ENCODE results near the gene PTP4A2.

Gene PTP4A2

DNA sequence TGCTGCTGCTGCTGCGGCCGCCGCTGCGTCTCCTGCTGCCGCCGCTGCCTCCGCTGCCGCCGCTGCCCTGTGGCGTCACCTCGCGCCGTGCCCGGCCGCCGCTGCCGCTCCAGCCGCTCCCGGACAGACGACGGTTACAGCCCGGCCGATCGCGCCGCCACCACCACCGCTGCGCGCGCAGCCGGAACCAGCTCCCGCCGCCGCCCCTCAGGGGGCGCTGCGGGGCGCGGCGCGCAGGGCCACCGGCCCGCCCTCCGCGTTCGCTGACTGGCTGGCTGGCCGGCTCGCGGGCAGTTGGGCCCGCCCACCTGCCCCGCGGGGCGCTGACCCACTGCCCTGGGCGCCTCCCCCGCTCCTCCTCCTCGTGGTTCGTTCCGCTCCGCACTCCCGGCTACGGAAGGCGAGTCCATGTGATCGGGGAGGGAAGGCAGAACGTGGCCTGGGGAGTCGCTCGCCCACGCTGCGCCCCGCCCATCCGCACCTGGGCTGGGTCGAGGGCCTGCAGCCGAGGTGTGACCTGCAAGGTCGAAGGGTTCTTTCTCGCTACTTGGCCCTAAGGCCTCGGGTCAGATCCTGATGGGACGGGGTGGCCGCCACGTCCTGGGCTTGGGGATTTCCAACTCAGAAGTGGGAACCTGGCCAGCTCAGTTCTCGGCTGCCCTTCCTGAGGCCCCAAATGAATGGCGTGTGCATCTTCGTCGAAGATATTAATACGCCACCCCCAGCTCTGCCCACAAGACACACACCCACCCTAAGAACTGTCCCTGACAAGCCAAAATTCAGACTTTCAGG is at the start of gene PTP4A2:
Gene PTP4A2 (minus strand): TSS at position 185 of the 792 bp plus-strand sequence. CDS start 19,303 bp downstream, outside the sequence.
- FAIRE-seq, result no peak

DNA sequence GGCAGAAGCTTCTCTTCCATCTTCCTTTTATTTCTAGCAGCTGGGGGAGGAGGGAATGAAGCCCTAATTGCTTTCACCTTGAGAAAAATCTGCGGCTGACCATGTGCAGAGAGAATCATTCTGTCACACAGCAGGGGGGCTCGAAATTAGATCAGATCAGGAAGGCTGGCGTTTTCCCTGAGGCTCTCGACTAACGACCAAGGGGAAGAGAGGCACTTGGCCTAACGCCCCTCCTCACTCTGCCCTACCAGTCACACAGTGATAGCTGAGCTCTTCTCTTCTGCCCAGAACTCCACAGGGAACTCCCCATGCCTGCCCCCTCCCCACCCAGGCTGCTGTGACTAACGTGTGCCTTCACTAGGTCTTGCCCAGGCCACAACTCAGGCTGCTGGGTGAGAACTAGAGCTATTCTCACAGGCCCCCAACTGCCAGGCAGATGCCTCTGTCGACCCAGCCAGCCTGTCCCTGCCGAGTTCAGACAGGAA is 49.0 kb upstream of the PTP4A2 start:
- no peak for FAIRE-seq

DNA sequence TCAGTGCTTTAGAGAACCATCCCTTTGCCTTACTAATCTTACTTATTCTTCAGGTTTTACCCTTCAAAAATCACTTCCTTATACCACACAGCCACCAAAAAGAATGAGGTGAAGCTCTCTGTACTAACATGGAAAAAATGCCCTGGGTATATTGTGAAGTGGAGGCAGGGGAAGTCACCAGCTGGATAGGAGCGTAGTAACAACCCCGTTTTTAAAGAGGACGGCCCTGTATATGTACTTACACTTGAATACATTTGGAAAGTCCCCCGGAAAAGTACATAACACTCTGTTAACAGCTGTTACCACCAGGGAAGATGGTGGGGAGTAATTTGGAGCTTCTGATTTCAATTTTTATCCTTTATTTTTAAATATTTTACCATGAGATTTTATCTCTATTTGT is 47.3 kb upstream of the PTP4A2 start:
- no peak for FAIRE-seq

DNA sequence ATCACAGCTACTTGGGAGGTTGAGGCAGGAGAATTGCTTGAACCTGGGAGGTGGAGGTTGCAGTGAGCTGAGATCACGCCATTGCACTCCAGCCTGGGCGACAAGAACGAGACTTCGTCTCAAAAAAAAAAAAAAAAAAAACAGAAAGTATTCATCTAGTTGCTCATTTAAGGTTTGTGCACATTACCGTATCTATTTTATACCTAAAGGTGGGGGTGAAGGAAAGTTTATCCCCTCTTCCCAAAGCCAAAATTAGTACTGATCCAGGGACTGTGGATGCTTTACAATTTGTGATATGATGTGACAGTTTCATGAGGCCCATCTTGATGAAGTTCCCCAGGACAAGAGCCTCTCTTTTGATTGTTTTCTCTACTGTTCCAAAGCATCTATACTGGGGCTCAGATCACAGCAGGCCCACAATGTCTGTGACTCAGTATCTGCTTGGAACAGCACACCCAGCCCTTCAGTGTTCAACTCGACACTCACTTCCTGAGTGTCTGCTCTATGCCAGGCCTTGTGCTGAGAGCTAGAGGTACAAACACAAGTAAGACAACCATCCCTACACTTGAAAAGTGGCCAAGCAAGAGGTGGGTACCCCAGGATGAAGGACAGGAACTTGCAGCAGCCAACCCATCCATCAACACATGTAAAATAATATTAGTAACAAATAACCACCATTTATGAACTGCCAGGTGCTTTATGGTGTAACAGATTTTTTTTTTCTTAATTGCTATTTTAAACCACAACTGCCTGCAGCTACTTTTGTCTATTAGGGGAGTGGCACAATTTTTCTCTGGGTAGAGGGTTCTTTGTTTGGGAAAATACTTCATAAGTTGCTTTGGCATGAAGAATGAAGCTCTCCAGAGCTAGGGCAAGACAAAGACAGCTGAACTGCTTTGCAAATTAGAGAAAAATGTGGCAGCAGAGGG is 46.5 kb upstream of the PTP4A2 start:
- FAIRE-seq, result no peak

DNA sequence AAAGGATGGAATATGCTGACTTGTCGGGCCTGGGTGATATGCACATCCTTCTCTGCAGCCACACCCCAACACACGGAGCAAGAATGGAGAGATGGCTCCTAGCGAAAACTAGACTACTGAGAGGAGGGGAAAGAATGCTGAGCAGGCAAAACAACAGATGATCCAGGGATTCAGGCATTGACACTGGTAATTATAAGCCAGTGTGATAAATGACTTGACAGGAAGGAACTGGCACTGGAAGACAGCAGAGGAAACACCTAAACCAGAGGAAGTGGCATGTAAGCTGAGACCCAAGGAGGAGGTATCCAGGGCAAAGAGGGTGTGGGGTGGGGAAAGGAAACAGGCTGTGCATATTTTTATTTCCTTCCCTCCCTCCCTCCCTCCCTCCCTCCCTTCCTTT is 43.8 kb upstream of the PTP4A2 start:
- FAIRE-seq, result no peak

DNA sequence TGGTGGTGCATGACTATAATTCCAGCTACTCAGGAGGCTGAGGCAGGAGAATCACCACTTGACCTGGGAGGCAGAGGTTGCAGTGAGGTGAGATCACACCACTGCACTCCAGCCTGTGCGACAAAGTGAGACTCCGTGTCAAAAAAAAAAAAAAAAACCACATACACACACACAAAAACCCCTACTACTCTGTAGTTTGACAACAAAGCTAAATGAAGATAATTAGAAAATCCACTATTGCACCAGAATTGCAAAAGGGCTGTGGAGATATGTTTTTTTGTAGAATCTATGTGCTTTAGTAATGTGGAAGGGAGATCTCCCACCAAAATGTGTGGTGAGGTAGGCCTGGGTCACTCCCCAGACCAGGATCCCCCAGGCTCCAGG is 43.3 kb upstream of the PTP4A2 start:
- no peak for FAIRE-seq

DNA sequence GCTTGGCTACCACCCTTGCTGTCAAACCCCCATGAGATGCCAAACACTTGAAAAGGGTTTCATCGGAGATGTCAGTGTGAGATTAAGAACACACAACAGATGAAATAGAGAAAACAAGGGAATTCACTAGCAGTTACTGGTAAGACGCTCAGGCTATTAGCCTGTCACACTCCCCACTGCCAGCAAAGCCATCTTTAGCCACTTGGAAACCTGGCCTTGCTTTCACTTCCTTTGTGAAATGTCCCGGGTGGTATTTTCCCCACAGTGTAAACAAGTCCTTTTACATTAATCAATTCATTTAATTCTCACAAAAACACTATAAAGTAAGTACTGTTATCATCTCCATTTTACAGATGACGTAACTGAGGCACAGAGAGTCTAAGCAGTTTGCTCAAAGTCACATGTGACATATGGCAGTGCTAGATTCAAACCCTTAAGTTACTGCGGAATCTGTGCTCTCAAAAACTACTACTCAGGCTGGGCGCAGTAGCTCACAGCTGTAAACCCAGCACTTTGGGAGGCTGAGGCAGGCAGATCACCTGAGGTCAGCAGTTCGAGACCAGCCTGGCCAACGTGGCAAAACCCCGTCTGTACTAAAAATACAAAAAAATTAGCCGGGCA is 42.8 kb upstream of the PTP4A2 start:
- FAIRE-seq, result no peak

DNA sequence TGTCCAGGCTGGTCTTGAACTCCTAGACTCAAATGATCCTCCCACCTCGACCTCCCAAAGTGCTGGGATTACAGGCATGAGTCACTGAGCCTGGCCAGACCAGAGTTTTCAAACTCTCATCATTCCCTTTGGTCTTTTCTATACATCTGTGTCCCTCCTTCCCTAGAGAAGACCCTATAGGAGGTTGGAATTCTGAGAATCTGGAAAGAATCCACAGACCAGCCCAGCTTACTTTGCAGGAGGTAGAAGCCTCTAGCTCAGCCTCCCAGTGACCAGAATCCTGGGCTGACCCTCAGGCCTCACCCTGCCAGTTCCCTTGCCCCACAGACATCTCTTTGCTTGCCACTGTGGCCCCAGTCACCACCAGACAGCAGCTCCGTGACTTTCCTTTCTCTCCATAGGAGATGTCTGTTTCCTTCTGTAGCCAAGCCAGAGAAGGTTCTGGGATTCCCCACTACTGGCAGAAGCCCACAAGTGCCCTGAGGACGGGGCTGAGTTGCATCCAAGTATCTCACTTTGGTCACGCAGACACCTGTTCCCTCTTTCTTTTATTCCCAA is 40.8 kb upstream of the PTP4A2 start:
- no peak for FAIRE-seq

DNA sequence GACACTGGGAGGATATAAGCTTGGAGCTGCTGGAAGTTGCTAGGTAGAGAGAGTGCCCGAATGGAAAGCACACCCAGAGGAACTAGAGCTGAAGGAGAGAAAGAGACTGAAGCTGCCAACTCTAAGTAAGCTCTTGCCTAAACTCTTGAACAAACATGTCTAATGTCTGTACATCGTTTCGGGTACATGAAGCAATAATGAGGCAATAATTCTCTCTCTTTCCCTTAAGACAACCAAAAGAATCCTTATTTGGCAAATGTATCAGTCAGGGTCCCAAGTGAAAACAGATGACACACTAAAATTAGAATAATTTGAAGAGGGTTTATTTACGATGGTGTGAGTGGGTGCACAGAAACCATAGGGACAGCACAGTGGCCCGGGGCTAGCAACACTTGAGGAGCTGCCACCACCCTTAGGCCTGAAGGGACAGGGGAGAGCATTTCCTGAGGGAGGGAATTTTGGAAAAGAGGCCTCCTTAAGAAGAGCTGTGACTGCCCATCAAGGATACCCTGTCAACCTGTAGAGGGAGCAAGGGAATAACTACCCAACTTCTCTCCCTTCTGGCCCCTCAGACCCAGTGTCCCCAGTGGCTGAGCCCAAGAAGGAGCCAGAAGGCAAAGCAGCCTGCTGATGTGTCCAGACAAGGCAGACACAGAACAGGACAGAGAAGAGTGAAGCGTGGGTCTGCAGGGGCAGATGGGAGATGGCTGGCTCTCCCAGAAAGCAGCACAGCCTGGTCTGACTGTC is 39.4 kb upstream of the PTP4A2 start:
- no peak for FAIRE-seq

DNA sequence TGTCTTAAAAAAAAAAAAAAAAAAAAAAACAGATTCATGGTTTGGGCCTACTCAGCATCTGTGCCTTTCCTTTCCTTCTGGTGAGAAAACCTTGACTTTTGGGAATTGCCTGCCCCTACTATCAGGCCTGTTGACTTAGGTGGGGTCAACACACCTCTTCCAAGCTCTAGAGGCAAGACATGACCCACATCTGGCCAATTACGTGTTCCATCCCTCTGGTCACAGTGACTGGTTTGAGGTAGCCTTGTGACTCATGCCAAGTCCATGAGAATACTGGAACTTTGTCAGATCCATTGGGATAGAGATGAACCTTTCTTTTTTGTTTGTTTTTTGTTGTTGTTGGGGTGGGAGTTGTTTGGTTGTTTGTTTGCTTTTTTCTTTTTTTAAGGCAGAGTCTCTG is 38.2 kb upstream of the PTP4A2 start:
- no peak for FAIRE-seq

DNA sequence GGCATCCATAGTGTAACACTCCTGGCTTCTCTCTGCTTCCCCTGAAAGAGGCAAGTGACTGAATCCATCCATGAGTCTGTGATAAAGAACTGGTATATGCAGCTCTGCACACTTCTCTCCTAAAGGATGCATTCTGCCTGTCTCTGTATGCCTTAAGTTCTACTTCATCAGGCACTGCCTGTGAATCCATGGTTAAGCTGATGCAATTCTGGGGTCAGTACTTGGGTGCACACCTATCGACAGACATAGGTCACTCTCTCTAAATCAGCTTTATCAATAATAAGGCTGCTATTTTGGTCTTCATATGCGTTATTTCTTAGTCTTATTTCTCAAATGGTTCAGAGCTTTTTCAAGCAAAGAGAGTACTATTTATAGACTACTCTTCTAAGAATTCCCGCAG is 32.7 kb upstream of the PTP4A2 start:
- no peak for FAIRE-seq

DNA sequence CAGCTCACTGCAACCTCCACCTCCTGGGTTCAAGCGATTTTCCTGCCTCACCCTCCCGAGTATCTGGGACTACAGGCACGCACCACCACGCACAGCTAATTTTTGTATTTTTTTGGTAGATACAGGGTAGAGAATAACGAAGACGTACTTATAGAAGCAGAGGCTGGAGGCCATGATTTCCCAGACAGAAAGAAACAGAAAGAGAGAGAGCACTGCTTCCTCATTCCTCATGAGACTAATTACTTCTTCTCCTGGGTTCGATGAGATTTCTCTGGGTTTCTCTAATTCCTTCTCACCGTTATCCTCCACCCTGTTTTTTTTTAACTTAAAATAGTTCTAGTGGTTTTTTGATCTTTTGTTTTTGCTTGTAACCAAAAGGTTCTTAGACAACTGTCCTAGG is 23.4 kb upstream of the PTP4A2 start:
- no peak for FAIRE-seq

DNA sequence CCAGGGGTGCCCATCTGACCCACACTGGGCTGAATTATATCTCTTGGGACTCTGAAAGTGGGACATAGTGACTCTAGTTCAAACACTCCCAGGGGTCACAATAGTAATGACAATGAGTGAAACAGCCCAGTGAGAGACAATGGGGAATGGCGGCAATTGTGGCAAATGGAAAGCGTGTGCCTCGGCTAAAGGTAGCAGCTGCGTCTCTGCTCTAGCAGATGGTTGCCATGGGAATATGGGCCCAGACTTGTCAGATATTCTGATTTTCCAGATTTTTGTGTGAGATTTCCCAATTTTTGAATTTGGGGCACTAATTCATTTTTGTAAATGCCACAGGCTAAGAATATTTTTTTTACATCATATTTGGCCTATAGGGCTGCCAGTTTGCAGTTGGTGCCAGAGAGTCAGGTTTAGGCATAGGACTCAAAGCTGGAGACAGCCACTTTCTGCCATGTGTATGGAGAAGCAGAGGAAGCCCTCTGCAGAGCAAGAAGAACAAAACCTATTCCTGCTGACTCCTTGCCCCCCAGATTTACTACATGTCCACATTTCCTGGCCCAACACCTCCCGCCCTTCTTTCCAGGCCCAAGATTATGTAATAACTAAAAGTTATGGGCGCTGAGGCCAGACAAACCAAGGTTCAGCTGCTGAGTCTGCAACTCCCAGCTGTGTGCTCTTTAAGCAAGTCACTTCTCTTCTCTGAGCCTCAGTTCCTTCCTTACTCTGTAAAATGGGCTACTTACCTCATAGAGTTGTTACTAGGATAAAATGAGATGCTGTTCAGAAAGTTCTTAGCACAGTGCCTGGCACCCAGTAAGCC is 21.6 kb upstream of the PTP4A2 start:
- no peak for FAIRE-seq

DNA sequence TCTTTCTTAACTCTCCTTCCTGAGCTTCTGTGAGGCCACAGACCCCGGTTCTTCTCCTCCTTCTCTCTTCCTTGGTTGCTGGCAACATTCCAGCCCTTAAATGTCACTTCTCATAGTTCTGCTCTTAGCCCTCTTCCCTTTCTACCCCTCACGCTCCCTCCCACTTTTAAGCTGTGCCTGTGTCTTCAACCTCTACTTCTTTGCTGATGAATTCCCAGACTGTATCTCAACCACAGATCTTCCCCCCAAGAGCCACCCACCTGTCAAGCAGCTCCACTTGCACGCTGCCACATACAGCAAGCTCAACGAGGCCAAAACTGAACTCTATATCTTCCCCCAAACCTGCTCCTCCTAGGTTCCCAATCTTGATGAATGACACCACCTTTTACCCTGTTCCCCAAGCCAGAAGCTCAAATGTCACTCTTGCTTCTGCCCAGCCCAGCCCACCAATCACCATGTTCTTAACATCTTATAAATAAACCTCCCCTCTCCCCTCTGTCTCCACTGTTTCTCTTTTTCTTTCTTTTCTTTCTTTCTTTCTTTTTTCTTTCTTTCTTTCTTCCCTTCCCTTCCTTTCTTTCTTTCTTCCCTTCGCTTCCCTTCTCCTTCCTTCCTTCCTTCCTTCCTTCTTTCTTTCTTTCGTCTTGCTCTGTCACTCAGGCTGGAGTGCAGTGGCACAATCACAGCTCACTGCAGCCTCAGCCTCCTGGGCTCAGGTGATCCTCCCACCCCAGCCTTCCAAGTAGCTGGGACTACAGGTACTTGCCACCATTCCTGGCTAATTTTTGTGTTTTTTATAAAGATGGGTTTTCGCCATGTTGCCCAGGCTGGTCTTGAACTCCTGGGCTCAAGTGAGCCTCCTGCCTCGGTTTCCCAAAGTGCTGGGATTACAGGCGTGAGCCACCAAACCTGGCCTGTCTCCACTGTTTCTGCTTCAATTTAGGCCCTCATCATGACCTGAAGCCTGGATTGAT is 19.8 kb upstream of the PTP4A2 start:
- no peak for FAIRE-seq

DNA sequence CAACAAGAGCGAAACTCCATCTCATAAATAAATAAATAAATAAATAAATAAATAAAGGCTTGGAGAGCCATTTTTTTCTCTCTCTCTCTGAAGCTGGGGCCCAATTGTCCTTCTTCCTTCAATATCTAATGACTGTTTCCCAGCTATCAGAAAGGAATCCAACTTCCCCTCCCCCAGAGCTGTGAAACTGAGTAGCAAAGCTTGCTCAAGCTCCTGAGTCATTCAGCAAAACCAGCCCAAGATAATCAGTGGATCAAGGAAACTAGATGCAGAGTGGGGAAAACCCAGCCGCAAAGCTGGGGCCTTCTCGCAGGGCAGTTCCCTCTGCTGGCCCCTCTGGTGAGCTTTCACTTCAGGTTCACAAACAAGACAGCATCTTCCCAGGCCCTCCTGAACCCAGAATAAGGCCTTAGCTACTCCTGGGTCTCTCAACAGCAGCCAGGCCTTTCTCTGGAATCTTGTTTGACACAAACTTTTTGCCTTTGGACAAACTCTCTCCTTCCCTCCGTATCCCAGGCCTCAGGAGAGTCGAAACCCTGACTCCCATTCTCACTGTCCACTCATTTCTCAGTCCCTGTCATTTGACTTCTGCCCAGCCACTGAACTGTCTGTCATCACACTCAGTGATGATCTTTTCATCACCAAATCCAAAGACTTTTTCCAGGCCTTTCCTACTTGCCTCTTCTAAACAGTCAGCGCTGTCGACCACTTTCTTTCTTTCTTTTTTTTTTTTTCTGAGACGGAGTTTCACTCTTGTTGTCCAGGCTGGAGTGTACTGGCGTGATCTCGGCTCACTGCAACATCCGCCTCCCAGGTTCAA is 18.0 kb upstream of the PTP4A2 start:
- FAIRE-seq, result no peak

DNA sequence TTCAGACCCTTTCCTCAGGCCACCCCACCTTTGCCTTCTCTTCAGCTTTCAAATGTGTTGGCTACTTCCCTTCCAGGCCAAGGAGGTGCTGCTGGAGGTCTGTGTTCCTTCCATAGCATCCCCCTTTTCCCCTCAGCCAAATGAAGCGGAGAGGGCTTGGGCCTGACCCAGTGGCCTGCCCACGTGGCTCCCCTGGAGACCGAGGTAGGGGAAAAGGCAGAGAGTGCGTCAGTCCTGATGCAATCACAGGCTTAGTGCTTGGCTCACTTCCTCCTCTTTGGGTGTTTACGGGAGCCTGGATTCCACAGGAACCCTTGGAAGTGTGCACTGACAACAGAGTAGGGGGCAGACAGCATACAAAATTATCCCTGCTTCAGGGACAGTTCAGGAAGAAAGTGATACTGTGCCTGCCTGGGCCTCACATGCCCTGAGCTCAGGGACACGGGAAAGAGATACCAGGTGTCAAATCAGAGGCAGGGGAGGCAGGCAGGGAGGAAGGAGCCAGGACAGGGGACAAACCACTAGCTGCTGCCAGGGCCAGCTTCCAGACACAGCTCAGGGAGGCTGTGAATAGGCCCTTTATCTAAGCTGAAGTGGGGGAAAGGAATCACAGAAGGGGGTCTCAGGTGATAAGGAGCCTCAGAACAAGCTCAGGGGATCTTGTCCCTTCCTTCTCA is 16.6 kb upstream of the PTP4A2 start:
- FAIRE-seq, result no peak

DNA sequence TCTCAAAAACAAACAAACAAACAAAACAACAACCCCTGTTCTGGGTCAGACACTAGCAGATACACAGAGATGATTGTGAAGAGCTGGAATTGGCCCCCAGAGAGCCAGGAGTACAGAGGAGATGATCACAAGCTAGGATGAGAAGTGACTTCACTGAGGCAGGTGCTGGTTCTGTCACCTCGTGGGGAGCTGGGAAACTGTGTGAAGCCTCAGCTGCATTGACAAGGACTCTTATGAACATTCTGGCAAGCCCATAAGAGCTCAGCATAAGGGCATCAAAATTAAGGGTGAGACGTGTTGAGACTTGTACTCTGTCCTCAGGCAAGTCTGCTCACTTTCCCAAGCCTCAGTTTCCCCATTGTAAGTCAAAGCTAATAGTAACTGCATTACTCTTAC is 14.7 kb upstream of the PTP4A2 start:
- FAIRE-seq, result no peak

DNA sequence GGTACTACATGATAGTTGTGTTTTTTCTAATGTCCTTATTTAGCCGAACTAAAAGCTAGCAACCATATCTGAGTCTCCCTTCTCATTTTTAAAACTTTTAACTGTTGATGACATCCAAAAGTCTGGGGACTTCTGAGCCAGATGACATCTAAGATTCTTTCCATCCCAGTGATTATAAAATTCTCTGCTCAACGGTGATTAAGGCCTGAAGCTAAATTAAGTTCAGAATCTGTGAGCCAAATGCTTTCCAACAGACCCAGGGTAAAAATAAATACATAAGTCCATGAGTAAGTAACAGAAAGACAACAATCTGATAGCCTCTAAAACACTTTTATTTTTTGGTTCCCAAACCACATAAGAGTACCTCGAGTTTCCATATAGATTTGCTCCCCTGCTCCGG is 13.1 kb upstream of the PTP4A2 start:
- no peak for FAIRE-seq

DNA sequence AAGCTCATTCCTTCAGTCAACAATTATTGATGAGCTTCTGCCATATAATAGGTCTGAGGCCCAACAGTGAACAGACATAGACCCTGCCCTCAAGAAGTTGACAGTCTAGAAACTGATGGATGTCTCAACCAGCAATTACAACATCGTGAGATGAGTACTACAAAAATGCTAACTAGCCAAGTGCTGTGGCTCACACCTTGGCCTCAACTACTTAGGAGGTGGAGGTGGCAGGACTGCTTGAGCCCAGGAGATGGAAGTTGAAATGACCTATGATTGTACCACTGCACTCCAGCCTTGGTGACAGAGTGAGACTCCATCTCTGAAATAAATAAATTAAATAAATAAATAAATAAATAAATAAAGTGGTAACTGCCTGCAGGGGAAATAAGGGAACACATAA is 11.7 kb upstream of the PTP4A2 start:
- no peak for FAIRE-seq

Data from endometrium (tissue), 2 donors.